IMR-90 (cell line): ENCODE measurements around the gene DCAF17.

ENCODE experiments used
- BHLHE40 ChIP-seq: fragments of 150-350 bp; IDR thresholded peaks from 2 replicates; pipeline ENCODE4 v1.6.1; 2016; ENCODE audit warnings: mild to moderate bottlenecking, low read depth, low read length
- CEBPB ChIP-seq: IDR thresholded peaks from 2 replicates; pipeline ENCODE4 v1.6.1; 2012; ENCODE audit warnings: low read depth, low read length, improper control_type of control experiment
- CHD1 ChIP-seq: IDR thresholded peaks from 2 replicates; pipeline ENCODE4 v1.6.1; 2012; ENCODE audit warnings: low read depth, low read length, improper control_type of control experiment
- MAZ ChIP-seq: IDR thresholded peaks from 2 replicates; pipeline ENCODE4 v1.6.1; 2012; ENCODE audit warnings: low read depth, mild to moderate bottlenecking, low read length, improper control_type of control experiment, moderate library complexity, borderline replicate concordance
- POLR2A ChIP-seq: IDR thresholded peaks from 2 replicates; pipeline ENCODE4 v1.6.1; 2012; ENCODE audit warnings: mild to moderate bottlenecking, low read depth, low read length
- RAD21 ChIP-seq: IDR thresholded peaks from 2 replicates; pipeline ENCODE4 v1.6.1; 2012; ENCODE audit warnings: low read length, improper control_type of control experiment
- SMC3 ChIP-seq: fragments of 150-350 bp; IDR thresholded peaks from 2 replicates; pipeline ENCODE4 v1.6.1; 2016; ENCODE audit warnings: low read depth, mild to moderate bottlenecking, antibody characterized with exemption, low read length, moderate library complexity
- TF ChIP-seq, protein P1 (sequence below): conservative IDR thresholded peaks from 2 replicates; pipeline ENCODE4 v1.5.1; 2012; ENCODE audit warnings: mild to moderate bottlenecking, low read depth, low read length, improper control_type of control experiment
- TF ChIP-seq, protein P2 (sequence below): fragments of 150-350 bp; IDR thresholded peaks from 2 replicates; pipeline ENCODE4 v1.6.1; 2017; ENCODE audit warnings: mild to moderate bottlenecking, antibody characterized with exemption, low read length, low read depth

DNA sequence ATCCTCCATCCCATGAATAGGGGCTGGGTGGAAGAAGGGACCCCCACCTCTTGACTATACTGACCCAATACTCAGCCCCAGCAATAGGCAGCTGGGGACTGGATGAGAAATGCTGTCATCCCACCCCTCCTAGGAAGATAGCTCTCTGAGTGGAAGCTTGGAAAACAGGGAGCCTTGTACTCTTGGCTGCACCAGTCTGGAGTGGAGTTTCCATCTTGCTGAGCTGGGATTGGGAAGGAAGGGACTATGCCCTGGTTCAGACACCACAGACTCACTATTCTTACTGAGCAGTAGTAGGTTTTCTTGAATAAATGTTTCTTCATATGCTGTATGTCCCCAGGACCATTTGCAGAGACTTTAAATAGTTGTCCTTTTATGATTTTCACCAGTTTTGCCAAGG, 7.4 kb downstream of the DCAF17 start:
- TF ChIP-seq, protein P1, sequence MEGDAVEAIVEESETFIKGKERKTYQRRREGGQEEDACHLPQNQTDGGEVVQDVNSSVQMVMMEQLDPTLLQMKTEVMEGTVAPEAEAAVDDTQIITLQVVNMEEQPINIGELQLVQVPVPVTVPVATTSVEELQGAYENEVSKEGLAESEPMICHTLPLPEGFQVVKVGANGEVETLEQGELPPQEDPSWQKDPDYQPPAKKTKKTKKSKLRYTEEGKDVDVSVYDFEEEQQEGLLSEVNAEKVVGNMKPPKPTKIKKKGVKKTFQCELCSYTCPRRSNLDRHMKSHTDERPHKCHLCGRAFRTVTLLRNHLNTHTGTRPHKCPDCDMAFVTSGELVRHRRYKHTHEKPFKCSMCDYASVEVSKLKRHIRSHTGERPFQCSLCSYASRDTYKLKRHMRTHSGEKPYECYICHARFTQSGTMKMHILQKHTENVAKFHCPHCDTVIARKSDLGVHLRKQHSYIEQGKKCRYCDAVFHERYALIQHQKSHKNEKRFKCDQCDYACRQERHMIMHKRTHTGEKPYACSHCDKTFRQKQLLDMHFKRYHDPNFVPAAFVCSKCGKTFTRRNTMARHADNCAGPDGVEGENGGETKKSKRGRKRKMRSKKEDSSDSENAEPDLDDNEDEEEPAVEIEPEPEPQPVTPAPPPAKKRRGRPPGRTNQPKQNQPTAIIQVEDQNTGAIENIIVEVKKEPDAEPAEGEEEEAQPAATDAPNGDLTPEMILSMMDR, result no peak
- TF ChIP-seq SMC3, result no peak
- no peak for TF ChIP-seq POLR2A
- no peak for TF ChIP-seq CHD1
- TF ChIP-seq MAZ, result no peak
- no peak for TF ChIP-seq BHLHE40
- no peak for TF ChIP-seq CEBPB
- TF ChIP-seq, protein P2, sequence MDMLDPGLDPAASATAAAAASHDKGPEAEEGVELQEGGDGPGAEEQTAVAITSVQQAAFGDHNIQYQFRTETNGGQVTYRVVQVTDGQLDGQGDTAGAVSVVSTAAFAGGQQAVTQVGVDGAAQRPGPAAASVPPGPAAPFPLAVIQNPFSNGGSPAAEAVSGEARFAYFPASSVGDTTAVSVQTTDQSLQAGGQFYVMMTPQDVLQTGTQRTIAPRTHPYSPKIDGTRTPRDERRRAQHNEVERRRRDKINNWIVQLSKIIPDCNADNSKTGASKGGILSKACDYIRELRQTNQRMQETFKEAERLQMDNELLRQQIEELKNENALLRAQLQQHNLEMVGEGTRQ, result no peak
- no peak for TF ChIP-seq RAD21
